LNCaP clone FGC (cell line): ENCODE measurements around the gene STOX1.
"Not testable (repeated sequence)": the region's sequence is repeated elsewhere in the genome, so short reads cannot be mapped to it uniquely, and the experiment has no call there.

Experiments used
- DNase-seq: peaks from one replicate; pipeline ENCODE4 v3.0.0-alpha.2; 2011; ENCODE audit warnings: low read depth
- H3K4me3 ChIP-seq: 2 replicates; pipeline ENCODE4 v1.5.1; 2011; ENCODE audit warnings: mild to moderate bottlenecking, low read depth, low read length, control low read depth
- CTCF ChIP-seq: IDR thresholded peaks from 2 replicates; pipeline ENCODE4 v1.5.1; 2012; ENCODE audit warnings: mild to moderate bottlenecking; ENCODE audit not compliant: control insufficient read depth, insufficient read depth; ENCODE audit errors: extremely low read depth

STOX1 gene

GRCh38 chr10:68792115-68792514 lies 35.2 kb upstream of the STOX1 start:
- no peak for DNase-seq
- no peak overlapping the region for H3K4me3 ChIP-seq
- TF ChIP-seq CTCF = peak; percentile 21

- TF ChIP-seq CTCF = no peak
- DNase-seq = no peak
These were observed 31.3 kb upstream of the STOX1 start for GRCh38 chr10:68795886-68796532.

GRCh38 chr10:68796605-68797004 lies 30.7 kb upstream of the STOX1 start:
- no peak for TF ChIP-seq CTCF
- H3K4me3 ChIP-seq = no peak overlapping the region
- no peak for DNase-seq

More at GRCh38 chr10:68795886-68796532, 31.3 kb upstream of the STOX1 start:
- no peak overlapping the region for H3K4me3 ChIP-seq

GRCh38 chr10:68800211-68800610 lies 27.1 kb upstream of the STOX1 start:
- H3K4me3 ChIP-seq = no peak overlapping the region
- TF ChIP-seq CTCF = no peak
- DNase-seq = no peak

- DNase-seq = no peak
- H3K4me3 ChIP-seq = no peak overlapping the region
- no peak for TF ChIP-seq CTCF
These were observed 22.6 kb upstream of the STOX1 start for GRCh38 chr10:68804692-68805091.

- DNase-seq, H3K4me3 ChIP-seq: not testable (repeated sequence)
These were observed 16.5 kb upstream of the STOX1 start for GRCh38 chr10:68810830-68811229.

GRCh38 chr10:68811314-68812009 lies 15.9 kb upstream of the STOX1 start:
- DNase-seq = no peak
- no peak for TF ChIP-seq CTCF
- H3K4me3 ChIP-seq = no peak overlapping the region
